ENCODE measurements around the gene HERC2.

DNA sequence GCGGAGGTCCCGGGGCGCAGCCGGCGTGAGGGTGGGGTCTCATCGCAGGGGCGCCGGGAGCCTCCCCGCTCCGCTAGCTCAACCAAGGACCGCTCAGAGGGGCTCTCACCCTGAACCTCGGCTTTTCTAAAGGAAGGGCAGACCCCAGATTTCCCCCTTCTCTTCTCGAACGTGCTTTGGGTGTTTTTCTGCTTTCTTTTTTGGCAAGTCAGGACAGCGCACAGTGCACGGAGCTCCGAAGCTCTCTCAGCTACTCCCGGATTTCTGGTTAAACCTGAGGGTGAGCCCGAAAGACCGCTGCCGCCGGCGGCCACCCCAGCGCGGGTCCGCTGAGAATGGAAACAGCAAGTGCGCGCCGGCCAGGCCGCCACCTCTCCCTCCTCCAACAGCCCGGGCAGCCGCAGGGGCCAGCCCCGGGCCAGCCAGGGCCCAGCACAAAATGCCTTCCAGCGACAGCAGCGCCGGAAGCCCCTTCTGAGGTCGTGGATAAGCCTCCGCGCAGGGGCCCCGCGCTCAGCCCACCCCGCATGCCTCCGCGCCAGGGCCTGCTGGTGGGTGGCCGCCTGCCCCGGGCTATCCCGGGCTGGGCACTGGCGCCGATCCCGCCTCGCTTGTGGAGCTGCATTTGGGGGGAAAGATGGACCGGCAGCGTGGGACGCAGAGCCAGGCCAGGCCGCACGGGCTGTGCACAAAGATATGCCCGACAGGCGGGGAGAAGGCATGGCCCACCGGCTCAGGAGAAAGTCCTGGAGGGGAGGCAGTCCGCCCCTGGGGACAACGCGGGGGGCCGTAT lies 214.7 kb downstream of the HERC2 start:
- TF ChIP-seq, protein P1, sequence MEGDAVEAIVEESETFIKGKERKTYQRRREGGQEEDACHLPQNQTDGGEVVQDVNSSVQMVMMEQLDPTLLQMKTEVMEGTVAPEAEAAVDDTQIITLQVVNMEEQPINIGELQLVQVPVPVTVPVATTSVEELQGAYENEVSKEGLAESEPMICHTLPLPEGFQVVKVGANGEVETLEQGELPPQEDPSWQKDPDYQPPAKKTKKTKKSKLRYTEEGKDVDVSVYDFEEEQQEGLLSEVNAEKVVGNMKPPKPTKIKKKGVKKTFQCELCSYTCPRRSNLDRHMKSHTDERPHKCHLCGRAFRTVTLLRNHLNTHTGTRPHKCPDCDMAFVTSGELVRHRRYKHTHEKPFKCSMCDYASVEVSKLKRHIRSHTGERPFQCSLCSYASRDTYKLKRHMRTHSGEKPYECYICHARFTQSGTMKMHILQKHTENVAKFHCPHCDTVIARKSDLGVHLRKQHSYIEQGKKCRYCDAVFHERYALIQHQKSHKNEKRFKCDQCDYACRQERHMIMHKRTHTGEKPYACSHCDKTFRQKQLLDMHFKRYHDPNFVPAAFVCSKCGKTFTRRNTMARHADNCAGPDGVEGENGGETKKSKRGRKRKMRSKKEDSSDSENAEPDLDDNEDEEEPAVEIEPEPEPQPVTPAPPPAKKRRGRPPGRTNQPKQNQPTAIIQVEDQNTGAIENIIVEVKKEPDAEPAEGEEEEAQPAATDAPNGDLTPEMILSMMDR (IDR thresholded peaks at IDR 0.05; ENCODE audit: borderline replicate concordance, extremely low read depth, low read length, poor library complexity, severe bottlenecking), result no peak
- no peak for TF ChIP-seq EZH2 (IDR thresholded peaks at IDR 0.05; ENCODE audit: borderline replicate concordance, low read depth, low read length, severe bottlenecking)

Measured in DND-41 (cell line).